Stimulated activated CD4-positive, alpha-beta T cell treated with anti-CD3 and anti-CD28 coated beads, TNF-alpha, amount 100 ng/mL, for 48 hours (primary cell): ENCODE results near the gene SMYD3.

Experiments used
- DNase-seq, 3 donors: peaks; one replicate each; pipeline ENCODE4 v3.0.0-alpha.2; 2020; ENCODE audit warnings: low read depth in 3 of 3

Gene SMYD3

DNA sequence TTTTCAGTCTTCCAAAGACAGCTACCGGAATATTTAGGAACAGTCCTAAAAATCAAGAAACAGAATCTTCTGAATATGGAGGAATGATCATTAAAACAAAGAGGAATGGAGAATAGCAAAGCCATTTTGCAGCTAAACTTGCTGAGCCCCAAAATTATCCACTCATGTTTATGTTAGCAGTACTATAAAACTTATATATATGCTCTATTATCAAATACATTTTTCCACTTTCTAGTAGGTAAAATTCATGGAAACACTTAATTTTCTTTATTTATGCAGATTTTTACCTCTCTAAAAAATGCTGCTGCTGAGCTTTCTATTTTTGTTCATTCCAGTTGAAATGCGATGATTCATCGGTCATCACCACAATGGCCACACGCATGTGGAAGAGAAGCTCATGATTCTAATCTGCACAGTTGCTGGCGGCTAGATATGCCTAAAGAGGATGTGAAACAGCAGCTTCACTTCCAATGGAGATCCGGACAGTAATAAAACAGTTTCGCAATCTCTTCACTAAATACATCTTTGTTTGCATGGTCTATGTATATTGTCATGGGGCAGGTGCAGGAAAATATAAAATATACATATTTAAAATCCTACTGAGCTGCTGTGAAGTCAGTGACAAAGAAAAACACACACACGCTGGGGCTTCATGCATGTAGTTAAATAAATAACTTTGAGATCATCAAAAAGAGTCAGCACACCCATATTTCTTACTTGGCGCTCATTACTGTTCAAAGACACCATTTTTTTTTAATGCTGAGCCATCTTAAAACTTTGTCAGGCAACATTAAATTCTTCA is 292.2 kb downstream of the SMYD3 start:
- no peak for DNase-seq

GRCh38 chr1:246213947-246214346 is 293.1 kb downstream of the SMYD3 start:
- DNase-seq: no peak

DNA sequence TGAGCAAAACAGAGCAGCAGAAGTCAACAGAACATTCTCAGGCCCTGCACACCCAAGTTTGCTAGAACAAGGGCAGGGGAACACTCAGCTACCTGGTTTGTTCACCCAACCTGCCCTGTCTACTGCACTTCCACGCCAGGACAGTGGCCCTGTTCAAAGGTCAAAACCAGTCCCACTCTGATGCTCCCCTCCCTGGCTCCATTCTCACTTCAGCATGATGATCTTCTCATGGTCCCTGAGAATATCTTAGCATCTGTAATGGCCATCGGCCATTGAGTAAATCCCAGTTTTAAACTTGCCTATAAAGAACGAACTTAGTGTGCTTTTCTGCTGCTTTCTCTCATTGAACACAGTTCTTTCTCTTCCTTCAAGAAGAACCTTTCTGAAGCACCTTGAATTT is 293.6 kb downstream of the SMYD3 start:
- DNase-seq: no peak

DNA sequence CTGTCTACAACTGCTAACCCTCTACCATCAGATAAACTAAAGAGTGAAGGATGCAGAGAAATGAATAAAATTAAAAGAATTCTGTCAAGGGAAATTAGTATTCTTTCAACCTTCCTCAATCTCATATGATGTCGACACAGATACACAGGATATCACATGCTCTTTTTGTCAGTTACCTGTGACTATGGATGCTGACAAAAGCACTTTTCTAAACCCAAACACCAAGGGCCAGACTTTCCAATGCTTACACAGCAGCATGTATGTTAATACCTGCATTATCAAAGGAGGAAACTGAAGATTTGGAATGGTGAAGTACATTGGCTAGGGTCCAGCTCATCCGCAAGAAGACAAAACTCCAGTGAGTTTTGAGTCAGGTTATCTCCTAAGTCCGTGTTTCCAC is 294.0 kb downstream of the SMYD3 start:
- DNase-seq: no peak

GRCh38 chr1:246212013-246212412 is 295.1 kb downstream of the SMYD3 start:
- no peak for DNase-seq

DNA sequence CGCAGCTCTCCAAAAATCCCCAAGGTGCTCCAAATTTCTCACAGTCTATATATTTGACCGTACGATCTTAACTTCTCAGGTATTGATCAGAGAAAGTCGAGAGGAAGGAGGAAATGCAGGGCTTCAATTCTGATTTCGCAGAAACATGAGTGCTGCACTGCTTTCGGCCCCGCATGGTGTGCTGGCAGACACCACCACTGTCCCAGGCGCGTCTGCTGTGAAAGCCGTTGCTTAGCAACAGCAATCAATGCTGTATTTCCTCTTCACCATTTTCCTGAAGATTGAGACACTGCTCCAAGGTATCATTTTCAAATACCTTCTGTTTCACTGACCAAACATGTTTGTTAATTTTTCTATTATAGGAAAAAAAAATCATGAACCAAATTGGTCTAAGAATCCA is 296.3 kb downstream of the SMYD3 start:
- DNase-seq: no peak

DNA sequence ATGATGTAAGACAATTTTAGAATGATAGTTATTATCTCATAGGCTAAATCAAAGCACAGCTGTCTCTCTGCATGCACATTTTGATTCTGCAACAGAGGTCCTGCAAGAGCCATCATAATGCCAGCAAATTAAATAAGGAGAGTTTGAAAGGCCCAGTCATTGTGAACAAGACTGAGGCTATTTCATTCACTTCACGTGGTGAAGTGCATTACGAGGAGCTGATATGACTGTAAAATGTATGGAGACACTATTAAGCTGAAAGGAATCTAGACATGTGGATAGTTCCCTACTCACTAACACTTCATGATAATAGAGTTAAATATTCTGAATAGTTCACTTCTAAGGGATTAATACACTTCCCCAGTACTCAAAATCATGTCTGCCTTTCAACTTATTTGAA is 299.0 kb downstream of the SMYD3 start:
- DNase-seq: no peak

- no peak for DNase-seq
Measured at GRCh38 chr1:246203180-246203579, 303.9 kb downstream of the SMYD3 start.

GRCh38 chr1:246200738-246201137 is 306.3 kb downstream of the SMYD3 start:
- DNase-seq: no peak

- no peak for DNase-seq
Measured at GRCh38 chr1:246200225-246200624, 306.9 kb downstream of the SMYD3 start.

GRCh38 chr1:246199086-246199645 is 307.9 kb downstream of the SMYD3 start:
- no peak for DNase-seq

- no peak for DNase-seq
Measured at GRCh38 chr1:246198115-246198816, 308.8 kb downstream of the SMYD3 start.

DNA sequence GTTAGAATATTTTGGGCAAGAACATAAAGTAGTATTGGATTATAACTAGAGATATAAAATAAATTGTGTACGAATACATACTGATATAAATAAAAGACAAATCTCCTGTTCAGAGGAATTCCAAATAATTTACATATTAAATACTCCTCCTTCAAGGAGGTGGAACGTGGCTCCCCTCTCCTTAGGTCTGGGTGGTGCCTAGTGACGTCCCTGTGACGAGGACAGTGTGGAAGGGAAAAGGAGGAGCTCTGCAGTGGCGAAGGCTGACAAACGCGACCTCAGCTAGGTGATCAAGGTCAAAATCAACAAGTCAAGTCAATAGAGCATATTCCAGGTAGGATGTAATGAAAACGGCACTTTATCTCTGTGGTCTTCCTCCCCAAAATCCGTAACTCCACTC is 310.0 kb downstream of the SMYD3 start:
- DNase-seq: no peak

DNA sequence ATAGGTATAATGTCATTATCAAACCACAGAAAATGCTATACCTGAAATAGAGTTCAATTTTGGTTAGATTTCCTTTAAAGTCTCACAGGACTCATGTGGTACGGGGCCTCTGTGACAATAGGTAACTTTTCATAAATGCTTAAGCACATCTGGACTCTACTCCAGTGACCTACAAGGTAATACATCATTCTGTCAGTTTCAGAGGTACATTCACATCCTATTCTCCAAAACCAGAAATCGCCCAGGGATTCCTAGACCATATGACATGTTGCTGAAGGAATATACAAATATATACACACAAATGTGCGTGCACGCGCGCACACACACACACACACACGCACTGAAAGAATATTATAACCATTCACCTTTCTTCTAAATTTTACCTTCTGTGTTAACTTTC is 311.8 kb downstream of the SMYD3 start:
- DNase-seq: no peak

GRCh38 chr1:246193537-246193936 is 313.5 kb downstream of the SMYD3 start:
- no peak for DNase-seq

DNA sequence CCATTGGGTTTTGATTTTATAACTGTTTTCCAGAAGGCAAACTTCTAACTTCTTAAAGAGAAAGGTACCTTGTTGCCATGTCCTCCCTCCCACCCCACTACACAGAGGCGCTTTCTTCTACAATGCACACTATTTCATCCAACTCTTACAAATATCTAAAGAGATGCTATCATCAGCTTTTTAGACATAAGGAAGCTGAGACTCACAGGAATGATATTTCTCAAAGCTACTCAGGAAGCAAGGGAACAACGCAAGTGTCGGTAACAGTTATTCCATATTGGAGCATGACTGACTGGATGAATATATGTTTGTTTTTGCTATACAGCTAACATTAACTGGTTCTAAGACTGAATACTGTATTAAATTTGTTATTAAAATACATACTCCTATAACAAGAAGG is 318.0 kb downstream of the SMYD3 start:
- DNase-seq: no peak

GRCh38 chr1:246187834-246188372 is 319.2 kb downstream of the SMYD3 start:
- no peak for DNase-seq

DNA sequence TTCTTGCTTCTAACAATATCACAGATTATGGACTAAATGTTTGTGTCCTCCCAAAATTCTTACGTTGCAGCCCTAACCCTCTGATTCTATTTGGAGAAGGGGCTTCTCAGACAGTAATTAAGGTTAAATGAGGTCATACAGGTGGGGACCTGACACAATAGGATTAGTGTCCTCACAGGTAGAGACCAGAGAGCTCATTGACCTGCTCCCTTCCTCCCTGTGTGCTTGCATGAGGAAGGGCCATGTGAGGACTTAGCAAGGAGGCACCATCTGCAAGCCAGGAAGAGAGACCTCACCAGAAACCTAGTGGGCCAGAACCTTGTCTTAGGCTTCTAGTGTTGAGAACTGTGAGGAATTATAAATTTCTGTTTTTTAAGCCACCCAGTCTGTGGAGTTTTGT is 322.6 kb downstream of the SMYD3 start:
- DNase-seq: no peak

DNA sequence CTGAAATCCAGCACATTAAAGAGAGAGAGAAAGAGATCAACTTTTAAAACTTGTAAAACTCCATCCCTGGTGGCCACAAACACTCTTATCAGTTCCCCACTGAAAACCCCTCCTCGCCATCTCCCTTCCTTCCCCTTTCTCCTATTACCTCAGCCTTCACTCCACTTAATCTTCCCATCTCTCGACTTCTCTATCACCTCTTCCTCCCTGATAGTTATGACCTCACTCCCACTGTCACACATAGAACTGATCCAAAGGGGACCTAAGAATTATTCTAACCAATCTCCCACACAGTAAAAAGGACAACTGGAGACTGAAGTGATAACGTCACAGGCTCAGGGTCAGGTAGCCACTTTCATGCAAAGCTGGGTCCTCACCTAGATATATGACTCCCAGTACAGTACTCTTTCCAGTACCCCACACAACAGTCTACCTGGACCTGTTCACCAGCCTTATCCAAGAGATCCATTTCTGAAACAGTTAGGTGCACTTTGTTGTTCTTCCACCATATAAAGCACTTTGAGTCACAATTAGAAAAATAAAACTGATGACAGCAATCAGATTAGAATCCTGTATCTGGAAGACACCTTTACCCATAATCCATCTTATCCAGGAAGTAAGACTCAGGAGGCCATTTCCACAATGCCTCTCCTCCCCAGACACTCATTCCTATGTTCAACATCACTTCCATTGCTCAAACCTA is 324.8 kb downstream of the SMYD3 start:
- no peak for DNase-seq

DNA sequence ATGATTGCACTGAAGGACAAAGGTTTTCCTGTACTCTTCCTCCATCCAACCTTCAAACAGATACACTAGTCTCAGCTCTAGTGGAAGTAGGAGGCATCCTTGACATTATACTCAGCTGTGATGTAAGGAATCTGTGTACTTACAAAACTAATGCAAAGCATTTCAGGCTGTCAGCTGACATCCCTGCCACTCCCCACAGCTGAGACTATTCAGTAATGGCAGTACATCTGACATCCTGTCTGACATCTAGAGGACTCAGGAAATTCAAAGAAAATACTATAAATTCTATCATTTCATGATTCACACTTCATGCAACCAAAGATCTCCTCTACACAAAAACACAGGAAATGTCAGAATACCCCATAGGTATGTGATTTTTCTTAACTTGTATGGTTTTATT is 325.8 kb downstream of the SMYD3 start:
- DNase-seq: no peak

DNA sequence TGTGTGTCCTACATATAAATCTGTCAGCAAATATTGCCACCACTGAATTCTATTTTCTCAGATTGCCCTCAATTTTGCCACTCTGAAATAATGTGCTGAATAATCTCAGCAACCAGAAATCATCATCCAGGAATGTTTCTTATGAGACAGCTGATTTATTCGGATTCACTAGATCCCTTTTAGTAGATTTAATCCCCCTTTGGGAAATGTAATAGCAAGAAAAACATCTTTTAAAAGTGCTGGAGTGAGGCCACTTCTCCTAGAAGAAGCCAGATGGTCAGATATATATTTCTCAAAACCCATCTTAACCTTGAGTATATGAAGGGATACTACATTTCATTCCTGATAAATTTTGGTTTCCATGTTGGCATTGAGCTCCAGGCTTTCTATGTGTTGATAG is 327.7 kb downstream of the SMYD3 start:
- no peak for DNase-seq

DNA sequence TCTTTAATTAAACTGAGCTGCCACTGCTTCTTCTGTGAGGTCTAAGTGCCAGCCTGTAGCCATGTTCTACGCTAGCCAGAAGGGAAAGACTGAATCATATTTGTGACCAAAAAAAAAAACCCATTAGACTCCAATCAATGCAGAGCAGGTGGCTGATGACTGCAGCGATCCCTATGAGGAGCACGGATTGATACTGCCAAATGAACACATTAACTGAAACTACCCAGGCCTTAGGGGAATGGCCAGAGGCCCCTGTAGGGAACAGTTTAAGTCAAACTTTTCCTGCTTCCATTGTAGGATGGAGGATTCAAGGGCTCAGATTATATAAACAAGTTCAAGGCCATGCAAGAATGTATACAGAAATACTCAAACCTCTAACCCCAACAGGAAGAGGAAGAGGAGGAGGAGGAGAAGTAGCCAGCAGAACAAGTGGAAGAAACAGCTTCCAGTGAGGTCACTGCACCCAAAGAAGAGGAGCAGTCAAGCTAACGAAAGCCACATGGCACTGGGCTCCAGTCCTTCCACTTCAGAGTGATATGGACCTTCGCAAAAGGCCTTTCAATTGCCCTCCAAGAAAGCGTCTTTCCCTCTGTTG is 328.3 kb downstream of the SMYD3 start:
- DNase-seq: no peak
